HG03135 (cell line): ENCODE results near the gene OR11A1.

ENCODE experiments used
- ATAC-seq: cut with Tn5 transposase; IDR thresholded peaks from one replicate; pipeline ENCODE4 v1.9.1; 2021; ENCODE audit warnings: mild to moderate bottlenecking, moderate library complexity; ENCODE audit not compliant: unreplicated experiment

The OR11A1 gene

GRCh38 chr6:29456971-29457370 lies at the start of gene OR11A1, which contains the start of gene OR2H1:
TSS of gene OR11A1 (minus strand) at chr6:29457071. CDS start at chr6:29427641, 29,430 bp downstream.
TSS of gene OR2H1 (plus strand) at chr6:29457155. CDS start at chr6:29461770, 4,615 bp downstream.
- no peak for ATAC-seq

DNA sequence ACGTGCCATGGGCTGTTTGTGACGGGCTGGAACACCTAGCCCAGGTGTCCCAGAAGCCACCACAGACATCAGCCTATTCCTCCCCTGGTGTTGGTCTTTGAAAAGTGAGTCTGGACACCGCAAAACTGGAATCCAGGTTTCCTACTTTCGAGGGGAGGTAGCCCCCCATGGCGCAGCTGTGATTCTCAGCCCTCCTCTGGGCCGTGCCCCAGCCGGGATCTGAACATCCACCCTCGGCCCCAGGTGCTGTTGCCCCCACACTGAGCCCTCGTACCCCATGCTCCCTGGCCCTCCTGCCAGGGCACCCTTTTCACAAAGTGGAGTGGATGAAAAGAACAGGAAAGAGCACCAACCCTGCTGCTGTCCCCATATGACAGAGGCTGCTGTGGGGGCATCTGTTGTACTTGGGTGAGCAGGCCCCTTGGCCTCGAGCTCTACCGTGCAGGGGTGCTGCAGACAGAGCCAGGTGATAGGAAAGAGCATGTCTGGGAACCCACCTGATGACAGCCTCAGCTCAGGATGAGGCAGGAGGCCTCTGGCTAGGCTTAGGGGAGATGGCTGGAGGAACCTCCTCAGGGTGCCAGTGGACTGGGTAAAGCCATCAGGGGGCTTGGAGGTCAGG lies 49.7 kb upstream of the OR11A1 start:
- no peak for ATAC-seq

GRCh38 chr6:29505808-29506207 lies 48.9 kb upstream of the OR11A1 start:
- ATAC-seq, result no peak

DNA sequence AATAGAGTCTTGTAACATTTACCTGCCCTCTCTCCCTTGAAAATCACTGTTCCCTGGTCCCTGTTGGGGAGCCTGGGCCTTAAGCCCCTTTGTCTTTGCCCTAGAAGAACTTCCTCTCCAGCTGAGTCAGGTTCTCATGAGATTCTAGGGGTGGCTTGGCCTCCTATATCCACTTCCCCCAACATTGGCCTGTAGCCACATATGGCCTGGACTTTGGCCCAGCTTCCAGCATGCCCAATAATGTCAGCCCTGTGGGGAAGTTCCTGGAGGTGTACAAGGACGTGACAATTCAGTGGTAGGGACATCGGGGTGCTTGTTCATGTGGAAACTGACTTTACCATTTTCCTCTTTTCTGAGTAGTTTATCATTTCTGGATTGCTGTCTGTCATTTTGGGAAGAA lies 48.1 kb upstream of the OR11A1 start:
- ATAC-seq, result no peak

DNA sequence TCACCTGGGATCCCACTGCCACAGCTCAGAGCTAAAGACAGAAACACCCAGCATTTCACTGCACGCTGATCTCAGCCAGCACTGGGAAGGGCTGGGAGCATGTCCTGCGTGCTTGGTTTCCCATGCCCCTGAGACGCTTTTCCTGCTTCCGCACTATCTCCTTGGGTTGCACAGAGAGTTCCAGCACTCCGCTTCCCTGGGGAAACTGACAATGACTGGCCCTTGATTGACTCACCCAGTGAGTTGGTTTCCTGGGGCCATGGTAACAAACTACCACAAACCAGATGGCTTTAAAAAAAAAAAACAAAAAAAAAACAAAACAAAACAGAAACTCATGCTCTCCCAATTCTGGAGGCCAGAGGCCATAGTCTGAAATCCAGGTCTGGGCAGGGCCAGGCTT lies 45.7 kb upstream of the OR11A1 start:
- no peak for ATAC-seq

DNA sequence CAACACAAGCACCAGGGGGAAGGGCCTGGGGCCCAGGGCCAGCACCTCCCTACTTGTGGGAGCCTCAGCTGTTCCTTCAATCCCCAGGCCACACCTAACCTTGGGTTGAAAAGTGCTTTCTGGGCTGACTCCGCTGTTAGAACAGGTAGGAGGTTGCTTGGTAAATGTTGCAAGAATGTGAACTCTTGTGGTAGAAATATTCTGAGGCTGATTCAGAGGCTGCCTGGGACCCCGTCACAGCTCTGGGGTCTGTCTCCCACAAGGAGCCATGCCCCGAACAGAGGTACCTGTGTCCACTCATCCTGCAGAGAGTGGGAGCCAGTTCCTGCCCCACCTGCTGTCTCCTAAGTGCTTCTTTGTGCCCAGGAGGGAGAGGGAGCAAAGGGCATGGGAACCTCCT lies 45.3 kb upstream of the OR11A1 start:
- no peak for ATAC-seq

DNA sequence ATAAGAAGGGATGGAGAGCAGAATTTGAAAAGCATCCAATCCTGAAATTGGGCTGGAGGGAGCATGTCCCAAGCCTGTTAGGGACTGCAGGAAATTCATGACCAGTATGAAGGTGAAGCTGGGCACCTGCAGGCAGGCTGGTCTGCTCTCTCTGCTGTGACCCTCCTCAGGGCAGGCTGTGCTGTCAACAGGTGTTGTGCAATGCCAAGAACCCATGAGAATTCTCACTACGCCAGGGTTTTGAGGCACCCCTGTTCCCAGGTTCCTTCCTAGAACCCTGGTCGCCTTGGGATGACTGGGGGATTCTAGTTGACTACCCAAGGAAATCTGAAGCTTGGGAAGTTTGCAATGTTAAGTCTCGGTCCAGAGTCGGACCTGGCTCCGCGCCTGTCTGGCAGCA lies 44.2 kb upstream of the OR11A1 start:
- ATAC-seq, result no peak

- no peak for ATAC-seq
Observed at GRCh38 chr6:29500594-29500993, 43.7 kb upstream of the OR11A1 start.

GRCh38 chr6:29499704-29500103 lies 42.8 kb upstream of the OR11A1 start:
- no peak for ATAC-seq

DNA sequence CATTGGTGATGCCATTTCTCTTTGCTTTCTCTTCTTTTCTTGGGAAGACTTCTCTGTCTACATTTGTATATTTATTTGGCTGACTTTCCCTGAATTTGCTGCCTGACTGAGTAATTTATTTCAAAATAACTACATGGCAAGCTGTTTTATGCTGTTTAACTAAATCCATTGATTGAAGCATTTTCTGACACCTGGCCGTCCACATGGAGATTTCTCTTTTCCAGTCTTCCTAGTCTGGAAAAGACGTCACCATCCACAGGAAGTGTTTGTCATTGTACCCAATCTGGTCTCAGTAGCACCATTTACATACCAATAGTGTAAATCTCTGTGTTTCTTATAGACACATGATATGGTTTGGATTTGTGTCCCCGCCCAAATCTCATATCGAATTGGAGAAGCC lies 40.1 kb upstream of the OR11A1 start:
- ATAC-seq, result no peak

DNA sequence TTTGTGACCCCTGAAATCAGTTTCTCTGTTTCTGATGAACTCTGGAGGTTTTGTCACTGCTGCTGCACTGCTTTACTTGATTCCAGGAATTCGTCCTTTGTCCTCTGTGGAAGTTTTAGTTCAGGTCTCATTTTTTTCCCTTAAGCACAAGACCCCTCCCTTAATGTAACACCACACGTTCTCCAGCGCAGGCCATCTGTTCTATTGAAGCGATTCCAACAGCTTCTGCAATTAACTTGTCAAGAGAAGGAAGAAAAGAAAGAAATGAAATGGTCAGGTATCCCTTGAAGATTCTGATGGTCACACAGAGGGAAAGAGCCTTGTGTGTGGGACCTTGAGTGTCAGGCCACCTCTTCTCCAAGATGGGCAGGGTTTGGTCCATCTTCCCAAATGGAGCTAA lies 38.7 kb upstream of the OR11A1 start:
- ATAC-seq, result no peak

GRCh38 chr6:29494131-29494530 lies 37.3 kb upstream of the OR11A1 start:
- no peak for ATAC-seq

DNA sequence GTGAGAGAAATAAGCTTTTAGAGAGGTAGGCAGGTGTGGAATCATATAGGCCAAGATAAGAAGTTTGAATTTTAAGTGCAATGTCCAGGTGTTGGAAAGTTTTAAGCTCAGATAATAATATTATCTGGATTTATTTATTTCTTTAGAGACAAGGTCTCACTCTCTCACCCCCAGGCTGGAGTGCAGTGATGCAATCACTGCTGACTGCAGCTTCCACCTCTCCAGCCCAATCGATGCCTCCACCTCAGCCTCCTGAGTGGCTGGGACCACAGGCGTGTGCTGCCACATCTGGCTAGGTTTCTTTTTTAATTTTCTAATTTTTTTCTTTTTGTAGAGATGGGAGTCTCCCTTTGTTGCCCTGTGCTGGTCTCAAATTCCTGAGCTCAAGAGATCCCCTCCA lies 36.4 kb upstream of the OR11A1 start:
- no peak for ATAC-seq

GRCh38 chr6:29491574-29491973 lies 34.7 kb upstream of the OR11A1 start:
- ATAC-seq, result no peak

- no peak for ATAC-seq
Observed at GRCh38 chr6:29490552-29490951, 33.7 kb upstream of the OR11A1 start.

- ATAC-seq, result no peak
Observed at GRCh38 chr6:29490055-29490454, 33.2 kb upstream of the OR11A1 start.

- ATAC-seq, result no peak
Observed at GRCh38 chr6:29489286-29489685, 32.4 kb upstream of the OR11A1 start.

DNA sequence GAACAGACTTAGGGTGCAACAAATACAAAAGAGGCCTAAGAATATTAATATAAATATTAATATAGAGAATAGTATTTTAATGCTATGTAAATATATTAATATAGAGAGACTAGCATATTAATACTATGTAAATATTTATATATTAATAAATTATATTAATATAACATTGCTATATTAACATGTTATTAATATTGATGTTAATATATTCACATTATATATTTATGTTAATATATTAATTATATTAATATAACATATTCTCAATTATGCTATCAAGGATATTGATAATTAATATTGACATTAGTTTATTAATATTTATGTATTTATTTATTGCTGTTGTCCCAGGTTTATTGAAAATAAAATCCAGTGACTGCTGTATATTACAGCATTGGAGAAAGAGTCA lies 32.0 kb upstream of the OR11A1 start:
- ATAC-seq, result no peak

- ATAC-seq, result no peak
Observed at GRCh38 chr6:29487660-29488059, 30.8 kb upstream of the OR11A1 start, which contains the start of gene MAS1L. TSS of gene MAS1L (minus strand) at chr6:29487956. CDS start at chr6:29487902, 54 bp downstream.

DNA sequence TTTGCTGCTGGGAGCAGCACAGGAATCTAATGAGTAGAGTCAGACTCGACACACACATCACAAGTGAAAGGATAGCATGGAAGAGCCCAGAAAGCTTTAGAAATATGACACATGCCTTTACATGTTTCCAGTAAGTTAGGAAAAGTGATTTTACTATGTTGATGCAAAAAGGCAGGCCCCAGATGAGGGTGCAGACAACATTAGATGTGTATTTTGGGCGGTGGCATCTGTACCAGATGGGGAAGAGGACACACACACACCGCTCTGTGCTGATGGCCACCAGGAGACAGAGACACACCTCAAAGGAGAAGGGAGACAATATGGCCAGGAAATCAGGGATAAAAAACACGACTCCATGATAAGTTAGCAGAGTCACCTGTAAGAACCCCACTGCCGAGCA lies 30.3 kb upstream of the OR11A1 start:
- ATAC-seq, result no peak

DNA sequence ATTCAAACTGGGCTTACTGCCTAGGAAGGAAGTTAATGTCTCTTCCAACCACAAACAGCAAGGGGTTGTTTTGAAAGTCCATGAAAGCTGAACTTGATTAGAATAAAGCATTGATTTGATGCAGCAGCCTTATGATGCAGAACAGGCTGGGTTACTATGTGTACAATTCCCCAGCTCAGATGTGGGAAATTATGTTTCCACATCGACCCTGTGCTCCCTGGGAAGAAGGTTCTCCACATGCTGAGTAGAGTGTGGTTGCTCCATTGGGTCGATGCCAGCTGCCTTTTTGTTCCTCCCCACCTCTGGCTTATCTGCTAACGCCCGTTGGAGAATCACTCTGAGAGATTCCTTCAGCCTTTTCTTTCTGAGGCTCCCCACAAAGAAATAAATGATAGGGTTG lies 29.7 kb upstream of the OR11A1 start:
- ATAC-seq, result no peak

DNA sequence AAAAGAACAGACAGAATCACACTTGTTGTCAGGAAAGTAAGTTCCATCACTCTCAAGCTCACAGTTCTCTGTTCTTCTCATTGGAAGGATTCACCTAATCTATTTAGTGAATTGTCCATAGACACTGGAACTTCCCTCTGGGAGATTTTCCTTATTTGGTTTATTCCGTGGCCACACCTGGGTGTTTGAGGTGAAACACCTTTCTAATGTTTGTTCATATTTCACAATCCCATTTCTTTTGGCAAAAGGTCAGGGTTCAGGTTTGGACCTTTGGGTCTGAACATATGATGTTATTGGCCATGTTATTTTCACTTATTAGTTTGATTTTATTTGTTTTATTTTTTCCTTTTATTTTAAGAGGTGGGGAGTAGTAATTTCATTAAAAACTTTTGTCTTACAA lies 26.9 kb upstream of the OR11A1 start:
- no peak for ATAC-seq

DNA sequence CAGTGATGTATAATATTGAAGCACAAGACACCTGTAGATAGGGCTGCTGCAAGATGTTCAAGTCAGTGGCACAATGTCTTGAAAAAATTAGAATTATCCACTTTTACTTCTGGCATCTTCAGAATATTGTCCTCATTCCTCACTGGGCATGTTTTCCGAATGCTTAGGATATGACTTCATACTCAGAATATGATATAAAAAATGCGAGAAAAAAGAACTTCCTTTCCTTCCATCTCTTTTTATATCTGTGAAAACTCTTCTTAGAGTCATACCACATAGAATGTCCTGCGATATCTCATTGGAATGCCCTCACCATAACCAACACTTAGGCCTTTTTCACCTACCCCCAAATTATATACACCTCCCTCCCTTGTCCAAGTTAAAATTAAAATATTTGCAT lies 26.3 kb upstream of the OR11A1 start:
- ATAC-seq, result no peak
